Left cardiac atrium (tissue), 4 donors: Measurements from ENCODE around the gene LSM7. TPM values are rescaled to one million over a fixed set of nuclear protein-coding genes. Genes with fewer than 3 reads are reported as not detected.
A peak's percentile ranks its signal among the peaks of the same experiment; 100 is the strongest.
"Not testable (repeated sequence)": the region's sequence is repeated elsewhere in the genome, so short reads cannot be mapped to it uniquely, and the experiment has no call there.

Experiments
- ATAC-seq, 2 donors: fragments of 200-7000 bp; cut with Tn5 transposase; one replicate each; pipeline ENCODE4 v1.9.1; 2020; ENCODE audit warnings: mild to moderate bottlenecking in 2 of 2, moderate library complexity in 2 of 2
- DNase-seq: peaks from one replicate; pipeline ENCODE4 v3.0.0-alpha.2; 2020
- intact Hi-C, 2 donors: fragments of 100-400 bp; cut with DNase I; formaldehyde crosslinking; loops; one replicate each; pipeline versions ENCODE4 v1.14.1 to v1.15.1; 2022 to 2023
- total RNA-seq, 2 donors: library from RNA; stranded (reverse); fragmentation: NEBNext Ultra II Directional; extraction: Animal tissue kit (Norgen Biotek cat#: 25700); gene quantifications; one replicate each; pipeline ENCODE4 v1.2.1, GENCODE V29; 2021
- donor health status: DM: no; HTN: yes; CAD: no.
- donor health status: DM: no; HTN: yes; CAD: no; lungs with severe emphysema.
- donor health status: DM: yes; HTN: yes; CAD: no.
- donor health status: Dilated cardiomyopathy.

The LSM7 gene
- total RNA-seq, 2 donors from 2014 or later, result 43.6 to 47.7 TPM

DNA sequence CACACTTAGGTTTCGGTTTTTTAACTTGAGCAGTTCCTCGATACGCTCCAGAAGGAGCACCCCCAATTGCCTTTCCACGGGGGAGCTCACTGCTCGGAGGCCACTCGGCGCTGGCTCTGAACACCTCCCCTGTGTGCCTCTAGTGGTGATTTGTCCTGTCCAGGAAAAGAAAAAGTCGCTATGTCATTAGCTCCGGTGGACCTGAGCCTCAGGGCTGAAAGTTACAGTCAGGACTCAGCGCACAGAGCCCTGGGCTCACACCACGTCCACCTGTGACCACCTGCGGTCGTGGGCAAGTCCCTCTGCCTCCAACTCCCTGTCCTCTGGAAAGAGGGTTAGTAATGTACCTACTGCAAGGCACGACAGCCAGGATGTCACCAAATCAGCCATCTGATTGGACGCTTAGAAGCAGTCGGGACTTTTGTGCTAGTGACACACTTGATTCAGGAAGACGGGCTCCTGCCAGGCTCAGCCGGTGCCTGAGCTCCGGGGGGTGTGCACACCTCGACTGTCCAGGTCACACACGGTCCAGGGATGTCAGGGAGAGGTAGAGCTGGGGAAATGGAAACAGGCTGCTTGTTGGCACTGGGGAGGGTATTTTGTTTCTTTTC is 27.8 kb upstream of the LSM7 start:
- ATAC-seq (no peak), DNase-seq (no peak)
- intact Hi-C loops, result no loop called here

DNA sequence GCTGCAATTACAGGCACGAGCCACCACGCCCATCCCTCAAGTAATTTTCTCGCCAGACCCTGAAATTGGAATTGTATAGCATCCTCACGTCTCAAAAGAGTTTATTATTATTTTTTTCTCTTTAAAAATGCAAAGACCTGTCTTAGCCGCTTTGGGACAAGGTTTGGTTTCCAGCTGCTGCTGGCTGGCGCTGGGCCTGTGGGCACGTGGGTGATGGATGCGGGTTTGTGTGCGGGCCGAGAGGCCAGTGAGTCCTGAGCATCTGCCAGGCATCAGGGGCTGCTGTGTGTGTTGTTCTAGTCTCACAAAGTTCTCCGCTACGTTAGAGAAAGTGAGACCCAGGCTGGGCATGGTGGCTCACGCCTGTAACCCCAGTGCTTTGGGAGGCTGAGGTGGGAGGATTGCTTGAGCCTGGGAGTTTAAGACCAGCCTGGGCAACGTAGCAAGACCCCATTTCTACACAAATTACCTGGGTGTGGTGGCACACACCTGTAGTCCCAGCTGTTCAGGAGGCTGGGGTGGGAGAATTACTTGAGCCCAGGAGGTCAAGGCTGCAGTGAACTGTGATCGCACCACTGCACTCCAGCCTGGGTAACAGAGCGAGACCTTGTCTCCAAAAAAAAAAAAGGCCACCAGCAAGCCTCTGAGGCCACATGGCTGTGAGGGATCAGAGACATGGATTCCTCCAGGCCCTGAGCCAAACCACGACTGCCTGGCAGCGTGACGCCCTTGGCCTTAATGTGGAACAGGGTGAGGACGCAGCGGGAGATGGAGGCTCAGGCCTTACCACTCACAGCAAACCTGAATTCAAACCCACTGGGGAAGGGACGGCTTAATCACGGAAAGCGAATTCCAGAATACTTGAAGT is 27.0 kb upstream of the LSM7 start:
- DNase-seq (no peak), ATAC-seq (no peak)
- intact Hi-C loops, result no loop called here

DNA sequence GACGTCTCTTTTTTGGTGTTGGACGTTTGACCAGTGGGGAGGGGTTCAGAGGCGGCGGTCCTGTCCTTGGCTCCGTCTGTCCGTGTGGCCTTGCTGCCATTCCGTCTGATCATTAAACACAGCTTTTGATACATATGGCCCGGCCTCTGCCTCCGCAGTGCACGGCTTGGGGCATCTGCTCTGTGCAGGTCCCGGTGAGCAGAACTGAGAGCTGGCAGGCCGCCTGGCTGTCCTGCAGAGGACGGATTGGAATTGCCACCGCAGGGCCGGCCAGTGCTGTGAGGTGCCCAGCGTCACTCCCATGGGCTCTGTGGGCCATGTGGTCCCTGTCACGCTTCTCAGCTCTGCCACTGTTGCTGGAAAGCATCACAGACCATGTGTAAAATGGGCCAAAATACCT is 26.3 kb upstream of the LSM7 start:
- intact Hi-C loops, result no loop called here
- no peak for DNase-seq

DNA sequence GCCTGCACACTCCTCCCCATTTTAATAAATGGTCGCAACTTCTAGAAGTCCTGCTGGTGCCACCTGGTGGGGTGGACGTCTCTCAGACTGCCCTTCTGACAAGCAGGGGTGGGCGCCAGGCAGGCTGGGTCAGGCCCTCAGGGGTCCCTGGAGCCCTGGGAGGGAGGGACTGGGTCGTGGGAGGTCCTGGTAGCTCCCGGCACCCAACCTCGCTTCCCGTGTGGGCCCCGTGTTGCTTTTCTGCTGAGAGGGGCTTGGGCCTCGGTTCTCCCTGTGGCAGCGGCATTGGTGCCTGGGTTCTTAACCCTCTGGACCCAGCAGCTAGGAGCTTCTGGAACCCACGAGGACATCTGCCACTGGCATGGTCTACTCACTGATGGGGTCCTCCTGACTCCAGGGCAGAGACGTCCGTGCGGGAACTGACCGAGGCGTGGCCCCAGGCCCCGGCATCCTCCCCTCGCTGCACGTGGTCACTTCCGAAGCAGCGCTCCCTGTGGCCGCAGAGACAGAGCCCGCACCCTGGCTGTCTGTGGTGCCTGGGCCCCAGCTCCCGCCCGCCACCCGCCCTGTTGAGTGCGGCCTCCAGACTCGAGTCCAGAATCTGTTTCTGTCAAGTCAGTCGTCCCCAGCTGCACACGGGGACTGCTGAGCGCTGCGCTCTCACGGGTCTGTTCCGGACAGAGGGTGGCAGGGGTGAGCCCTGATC is 25.7 kb upstream of the LSM7 start:
- intact Hi-C loops, result no loop called here
- ATAC-seq, result no peak

More for the DNA sequence above, 26.3 kb upstream of the LSM7 start:
- ATAC-seq, result no peak

DNA sequence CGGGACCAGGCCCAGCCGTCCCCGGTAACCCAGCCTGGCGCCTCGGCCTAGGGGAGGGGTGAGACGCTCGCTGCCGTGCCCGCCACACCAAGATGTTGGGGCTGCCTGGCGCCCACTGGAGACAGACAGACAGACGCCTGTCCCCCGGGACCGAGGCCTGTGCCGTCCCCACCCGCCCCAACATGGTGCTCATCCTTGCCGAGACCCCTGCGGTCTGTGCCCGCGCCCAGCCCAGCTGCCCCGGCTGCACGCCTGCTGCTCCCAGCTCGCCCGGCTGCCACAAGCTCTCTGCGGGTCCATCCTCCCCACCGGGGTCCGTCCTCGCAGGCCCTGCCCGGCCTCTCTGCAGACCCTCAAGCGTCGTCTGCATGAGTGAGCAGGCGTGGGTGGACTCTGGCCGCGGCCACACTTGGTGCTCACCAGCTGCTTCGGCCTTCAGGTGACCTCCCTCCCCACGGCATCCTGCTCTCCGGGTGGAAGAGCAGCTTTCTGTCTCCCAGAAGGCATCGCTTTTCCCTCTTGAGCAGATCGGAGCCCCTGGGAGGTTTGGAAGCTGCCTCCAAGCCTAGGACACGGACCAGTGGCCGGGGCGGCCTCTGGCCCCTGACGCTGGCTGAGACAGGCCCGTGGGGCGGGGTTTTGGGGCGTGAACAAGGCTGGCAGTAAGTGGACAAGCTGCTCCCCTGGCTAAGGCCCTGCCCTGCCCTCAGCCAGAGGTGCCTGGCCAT is 24.9 kb upstream of the LSM7 start:
- ATAC-seq, result no peak
- intact Hi-C loops, result no loop called here
- no peak for DNase-seq

More for the DNA sequence above, 25.7 kb upstream of the LSM7 start:
- DNase-seq, result no peak

DNA sequence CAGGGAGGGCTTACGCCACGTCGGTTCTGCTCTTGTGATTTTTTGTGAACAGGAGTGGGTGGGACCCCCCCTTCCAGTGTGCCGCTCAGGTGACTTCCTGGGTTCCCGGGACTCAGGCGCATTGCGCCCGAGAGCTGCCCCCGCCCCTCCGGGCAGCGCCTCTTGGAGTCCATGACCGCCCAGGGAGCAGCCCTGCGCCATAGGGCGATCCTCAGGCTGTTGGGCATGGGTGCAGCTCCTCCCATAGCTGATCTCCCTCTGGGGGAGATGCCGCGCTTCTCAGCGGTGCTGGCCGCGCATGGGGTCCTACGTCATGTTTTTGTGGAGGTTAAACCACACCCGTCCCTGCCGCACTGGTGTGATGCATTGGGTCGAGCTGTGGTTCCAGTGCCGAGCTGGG is 23.7 kb upstream of the LSM7 start:
- intact Hi-C loops, result no loop called here

DNA sequence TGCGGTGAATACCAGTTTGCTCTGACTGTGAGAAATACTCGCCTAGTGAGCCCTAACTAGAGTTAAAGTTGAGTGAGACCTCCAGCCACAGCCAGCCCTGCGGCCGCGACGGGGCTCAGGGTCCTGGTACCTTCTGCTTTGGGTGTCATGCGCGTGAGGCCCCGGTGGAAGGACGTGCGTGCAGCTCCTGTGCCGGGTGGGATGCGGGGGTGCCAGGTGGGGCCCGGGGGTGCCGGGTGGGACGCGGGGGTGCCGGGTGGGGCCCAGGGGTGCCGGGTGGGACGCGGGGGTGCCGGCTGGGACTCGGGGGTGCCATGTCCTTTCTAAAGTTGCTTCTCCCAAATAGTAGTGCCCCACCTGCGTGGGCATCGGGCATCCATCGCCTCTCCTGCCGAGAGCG is 23.2 kb upstream of the LSM7 start:
- no peak for ATAC-seq
- no peak for DNase-seq
- intact Hi-C loops, result no loop called here

More for the DNA sequence above, 23.7 kb upstream of the LSM7 start:
- DNase-seq (no peak), ATAC-seq (peak in 1 of 2 donors; percentile 10)

DNA sequence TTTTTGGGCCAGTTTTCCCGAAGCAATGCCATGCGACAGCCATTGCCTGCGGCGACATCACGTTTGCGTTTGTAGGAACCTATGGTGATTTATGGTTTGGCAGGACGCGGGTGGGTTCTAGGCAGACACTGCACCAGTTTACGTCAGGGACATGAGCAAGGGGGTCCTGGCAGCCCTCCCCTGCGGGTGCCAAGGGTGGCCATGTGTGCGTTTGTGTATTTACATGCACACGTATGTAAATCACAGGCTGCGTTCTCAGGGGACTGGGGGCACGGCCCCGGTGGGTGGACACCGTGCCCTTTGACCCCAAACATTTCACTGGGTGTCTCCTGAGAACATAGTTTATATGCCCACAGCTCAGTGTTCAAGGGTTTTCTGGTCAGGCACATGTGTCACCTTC is 22.3 kb upstream of the LSM7 start:
- intact Hi-C loops, result no loop called here
- DNase-seq, result no peak
- no peak for ATAC-seq

DNA sequence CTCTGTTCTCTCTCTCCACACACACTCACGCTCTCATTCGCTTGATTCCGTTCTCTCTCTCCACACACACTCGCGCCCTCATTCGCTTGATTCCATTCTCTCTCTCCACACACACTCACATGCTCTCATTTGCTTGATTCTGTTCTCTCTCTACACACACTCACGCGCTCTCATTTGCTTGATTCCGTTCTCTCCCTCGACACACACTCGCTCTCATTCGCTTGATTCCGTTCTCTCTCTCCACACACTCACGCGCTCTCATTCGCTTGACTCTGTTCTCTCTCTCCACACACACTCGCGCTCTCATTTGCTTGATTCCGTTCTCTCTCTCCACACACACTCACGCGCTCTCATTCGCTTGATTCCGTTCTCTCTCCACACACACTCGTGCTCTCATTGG is 21.4 kb upstream of the LSM7 start:
- intact Hi-C loops, DNase-seq, ATAC-seq: not testable (repeated sequence)

DNA sequence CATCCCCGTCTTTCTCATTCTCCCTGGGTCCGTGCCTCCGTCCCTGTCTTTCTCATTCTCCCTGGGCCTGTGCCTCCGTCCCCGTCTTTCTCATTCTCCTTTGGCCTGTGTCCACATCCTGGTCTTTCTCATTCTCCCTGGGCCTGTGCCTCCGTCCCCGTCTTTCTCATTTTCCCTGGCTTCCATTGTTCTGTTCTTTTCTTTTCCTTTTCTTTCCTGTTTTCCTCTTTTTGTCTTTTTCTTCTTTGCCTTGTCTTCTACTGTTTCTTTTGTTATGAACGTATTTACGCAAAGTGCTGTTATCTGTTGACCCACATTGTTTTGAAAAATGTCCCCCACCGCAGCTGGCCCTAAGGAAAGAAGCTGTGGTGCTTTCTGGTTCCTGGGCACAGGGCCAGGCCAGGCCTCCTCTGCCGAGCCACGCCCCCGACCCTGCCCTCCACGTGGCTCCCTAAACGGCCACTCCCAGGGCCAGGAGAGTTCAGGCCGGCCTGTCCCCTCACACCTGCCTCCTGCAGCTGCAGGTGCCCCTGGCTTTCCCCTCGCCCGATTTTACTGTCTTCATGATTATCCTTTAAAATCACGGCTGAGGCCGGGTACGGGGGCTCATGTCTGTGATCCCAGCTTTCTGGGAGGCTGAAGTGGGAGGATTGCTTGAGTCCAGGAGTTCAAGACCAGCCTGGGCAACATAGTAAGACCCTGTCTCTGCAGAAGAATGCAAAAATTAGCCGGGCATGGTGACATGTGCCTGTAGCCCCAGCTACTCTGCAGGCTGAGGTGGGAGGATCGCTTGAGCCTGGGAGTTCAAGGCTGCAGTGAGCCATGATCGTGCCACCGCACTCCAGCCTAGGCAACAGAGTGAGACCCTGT is 17.6 kb upstream of the LSM7 start:
- peak; percentile 67 for DNase-seq
- ATAC-seq, result peak in 1 of 2 donors; percentile 61
- intact Hi-C loops, result no loop called here

DNA sequence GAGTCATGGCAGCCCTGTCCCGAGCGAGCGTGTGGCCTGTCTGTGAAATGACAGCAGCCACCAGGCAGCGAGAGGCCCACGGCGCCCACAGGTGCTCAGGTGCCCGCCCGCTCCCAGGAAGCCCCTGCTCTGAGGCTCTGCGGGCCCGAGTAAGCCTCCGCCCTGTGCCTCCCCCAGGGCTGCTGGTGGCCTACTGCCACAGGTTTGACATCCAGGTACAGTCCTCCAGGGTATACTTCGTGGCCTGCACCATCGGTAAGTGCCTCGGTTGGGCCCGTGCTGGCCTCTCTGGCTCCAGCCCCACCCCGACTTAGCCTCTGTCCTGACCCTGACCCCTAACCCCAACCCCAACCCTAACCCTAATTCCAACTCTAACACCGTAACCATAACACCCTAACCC is 16.7 kb upstream of the LSM7 start:
- DNase-seq (no peak), ATAC-seq (no peak)
- intact Hi-C loops, result no loop called here

DNA sequence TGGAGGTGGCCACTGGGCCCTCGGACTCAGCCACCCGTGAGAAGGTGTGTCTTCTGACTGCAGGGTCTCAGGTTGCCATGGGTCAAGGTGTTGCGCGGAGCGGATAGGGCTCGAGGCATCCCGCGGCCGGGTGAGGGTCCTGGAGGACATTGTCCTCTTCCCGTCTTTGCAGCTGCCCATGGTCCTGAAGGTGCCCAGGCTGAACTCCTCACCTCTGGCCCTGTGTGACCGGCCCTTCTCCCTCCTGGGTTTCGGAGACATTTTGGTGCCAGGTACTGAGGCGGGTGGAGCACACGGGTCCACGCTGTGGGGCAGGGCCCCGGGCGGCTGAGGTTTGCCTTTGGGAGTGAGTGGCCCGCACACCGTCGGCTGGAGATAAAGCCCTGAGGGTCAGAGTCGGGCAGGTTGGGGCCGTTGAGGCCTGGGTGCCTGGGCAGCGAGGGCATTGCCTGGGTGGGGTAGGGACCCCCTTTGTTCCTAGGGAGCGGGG is 16.0 kb upstream of the LSM7 start:
- ATAC-seq (no peak), DNase-seq (no peak)
- intact Hi-C loops, result no loop called here

DNA sequence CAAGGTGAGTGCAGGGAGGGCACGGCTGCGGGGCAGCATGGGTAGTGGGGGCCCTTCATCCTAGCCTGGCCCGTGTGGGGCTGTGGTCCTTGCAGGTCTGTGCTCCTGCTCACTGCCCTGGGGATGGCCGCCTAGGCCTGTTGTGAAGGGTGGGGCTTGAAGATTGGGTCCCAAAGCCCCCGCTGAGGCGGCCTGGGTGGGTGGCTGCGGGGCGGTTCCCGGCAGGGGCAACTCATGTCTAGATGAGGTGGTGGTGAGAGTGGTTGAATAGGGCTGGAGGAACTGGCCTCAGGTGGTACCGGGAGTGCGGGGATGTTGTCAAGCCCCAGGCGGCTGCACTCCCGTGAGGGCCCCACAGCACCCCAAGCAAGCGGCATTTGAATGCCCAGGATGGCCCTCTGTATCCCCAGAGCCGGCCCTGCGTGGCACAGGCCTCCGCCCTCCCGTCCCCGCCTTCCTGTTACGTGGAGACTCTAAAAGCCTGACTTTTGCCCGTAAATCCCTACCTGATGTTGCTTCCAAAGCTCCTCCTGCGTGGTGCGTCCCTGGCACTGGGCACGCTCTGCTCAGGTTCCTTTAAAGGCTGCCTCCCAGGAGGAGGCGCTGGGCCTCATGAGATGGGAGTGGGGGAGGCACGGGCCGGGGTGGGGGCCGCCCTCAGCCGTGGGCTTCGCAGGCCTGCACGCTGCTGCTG is 15.1 kb upstream of the LSM7 start:
- no peak for DNase-seq
- ATAC-seq, result no peak
- intact Hi-C loops, result no loop called here

DNA sequence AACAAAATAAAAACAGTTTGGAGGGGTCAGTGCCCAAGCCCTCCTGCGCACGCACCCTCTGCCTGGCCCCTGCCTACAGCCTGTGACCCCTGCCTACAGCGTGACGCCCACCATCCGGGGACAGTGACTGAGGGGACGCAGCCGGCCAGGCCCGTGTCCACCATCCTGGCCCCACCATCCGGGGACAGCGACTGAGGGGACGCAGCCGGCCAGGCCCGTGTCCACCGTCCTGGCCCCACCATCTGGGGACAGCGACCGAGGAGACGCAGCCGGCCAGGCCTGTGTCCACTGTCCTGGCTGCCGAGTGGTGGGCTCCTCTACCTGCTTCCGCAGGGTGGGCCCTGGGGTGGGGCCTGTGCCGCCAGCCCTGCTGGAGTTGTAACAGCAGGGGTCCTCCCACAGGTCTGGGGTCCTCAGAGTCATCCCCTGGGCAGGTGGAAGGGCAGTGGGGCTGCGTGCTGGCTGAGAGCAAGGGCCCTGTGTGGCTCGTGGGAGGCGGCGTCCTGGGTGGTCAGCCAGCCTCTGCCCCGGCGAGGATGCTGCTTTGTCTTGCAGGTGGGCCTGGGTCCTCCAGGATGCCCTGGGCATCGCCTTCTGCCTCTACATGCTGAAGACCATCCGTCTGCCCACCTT is 14.4 kb upstream of the LSM7 start:
- DNase-seq, result no peak
- no peak for ATAC-seq
- intact Hi-C loops, result no loop called here

DNA sequence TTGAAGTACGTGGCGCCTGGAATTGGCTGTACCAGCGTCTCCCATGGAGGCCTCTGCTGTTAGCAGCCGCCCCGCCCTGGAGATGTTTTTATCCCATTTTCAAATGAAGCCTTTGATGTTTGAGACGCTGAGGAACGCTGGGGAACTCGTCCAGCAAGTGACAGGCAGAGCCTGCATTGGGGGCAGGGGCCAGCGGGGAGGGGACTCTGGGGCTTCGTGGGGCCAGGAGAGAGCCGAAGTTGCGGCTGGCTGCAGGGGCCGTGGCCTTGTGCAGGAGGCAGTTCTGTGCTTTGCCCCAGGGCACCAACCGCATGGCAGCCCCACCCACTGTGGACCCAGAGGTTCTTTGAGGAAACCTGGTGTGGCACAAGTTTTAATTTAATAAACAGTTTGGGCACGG is 13.6 kb upstream of the LSM7 start:
- intact Hi-C loops, result no loop called here

DNA sequence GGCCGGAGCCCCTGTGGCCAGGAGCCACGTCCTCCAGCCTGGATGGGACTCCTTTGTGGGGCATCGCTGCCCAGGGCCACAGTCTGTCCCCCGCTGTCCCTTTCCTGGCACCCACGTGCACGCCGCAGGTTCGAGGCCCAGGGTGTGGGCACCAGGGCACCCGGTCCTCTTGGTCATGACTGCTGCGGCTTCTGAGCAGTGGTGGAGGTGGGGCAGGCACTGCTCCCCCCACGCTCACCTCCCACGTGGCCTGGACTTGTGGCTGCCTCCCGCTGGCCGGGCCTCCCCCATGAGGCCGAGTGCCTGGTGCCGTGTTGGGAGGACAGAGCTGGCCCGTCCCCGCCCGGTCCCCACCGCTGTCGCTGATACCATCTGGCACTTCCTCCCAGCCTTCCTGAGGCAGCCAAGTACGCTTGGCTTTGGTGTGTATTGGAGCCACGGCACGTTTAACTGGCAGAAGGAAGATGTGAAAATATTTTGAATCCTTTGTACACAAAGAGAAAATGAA is 12.9 kb upstream of the LSM7 start:
- intact Hi-C loops, result no loop called here
- DNase-seq (no peak), ATAC-seq (no peak)

More for the DNA sequence above, 13.6 kb upstream of the LSM7 start:
- no peak for ATAC-seq
- DNase-seq, result no peak
